Erythroblast (primary cell): ENCODE measurements around the gene MGST3.

ENCODE experiments used
- GATA1 ChIP-seq: IDR thresholded peaks from 2 replicates; pipeline ENCODE4 v1.6.1; 2011; ENCODE audit warnings: low read depth, mild to moderate bottlenecking, control low read depth, low read length, moderate library complexity
- POLR2A ChIP-seq: IDR thresholded peaks from 2 replicates; pipeline ENCODE4 v1.6.1; 2011; ENCODE audit warnings: mild to moderate bottlenecking, low read length

DNA sequence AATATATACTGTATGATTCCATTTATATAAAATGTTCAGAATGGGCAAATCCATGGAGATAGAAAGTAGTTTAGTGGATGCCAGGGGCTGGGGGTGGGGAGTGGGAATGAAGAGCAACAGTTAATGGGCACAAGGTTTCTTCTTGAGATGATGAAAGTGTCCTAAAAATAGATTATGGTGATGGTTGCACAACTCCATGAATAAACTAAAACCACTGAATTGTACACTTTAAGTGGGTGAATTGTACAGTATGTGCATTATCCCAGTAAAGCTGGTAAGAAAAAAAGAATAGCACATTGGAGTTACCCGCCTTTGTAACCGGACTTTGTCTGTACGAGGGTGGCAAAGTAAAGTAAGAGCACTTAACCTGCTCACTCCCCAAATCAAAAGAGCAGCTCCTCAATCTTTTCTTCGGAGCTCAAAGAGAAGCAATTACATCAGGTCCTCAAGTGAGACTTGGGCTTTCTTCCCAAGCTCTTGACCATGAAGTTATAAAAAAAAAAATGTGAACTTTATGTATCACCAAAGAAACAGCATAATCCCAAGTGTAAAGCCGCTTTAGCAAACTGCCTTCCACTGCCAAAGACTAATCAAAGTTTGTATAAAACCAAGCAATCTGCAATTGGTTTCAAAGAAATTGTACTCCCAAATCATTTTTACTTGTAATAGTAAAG is 35.3 kb downstream of the MGST3 start:
- TF ChIP-seq GATA1: no peak
- no peak for TF ChIP-seq POLR2A
